CD4-positive, CD25-positive, alpha-beta regulatory T cell (primary cell): ENCODE measurements around the gene MAP2K3. TPM values are rescaled to one million over a fixed set of nuclear protein-coding genes. Genes with fewer than 3 reads are reported as not detected.
"Not testable (repeated sequence)": the region's sequence is repeated elsewhere in the genome, so short reads cannot be mapped to it uniquely, and the experiment has no call there.

ENCODE experiments used
- ATAC-seq, 2 donors: fragments of 150-1000 bp; cut with Tn5 transposase; one replicate each; pipeline ENCODE4 v1.10.0; 2021; ENCODE audit warnings: low read depth in 2 of 2, moderate number of reproducible peaks in 2 of 2, moderate library complexity in 1 of 2
- DNase-seq, 3 donors: peaks; one replicate each; pipeline versions ENCODE4 v3.0.0 to v3.0.0-alpha.2; 2012 to 2022; ENCODE audit warnings: mixed read lengths in 1 of 3
- H3K27ac ChIP-seq: one replicate; pipeline ENCODE4 v1.7.0; 2013; ENCODE audit warnings: mild to moderate bottlenecking, low read length; ENCODE audit not compliant: insufficient read depth, poor library complexity, severe bottlenecking
- H3K27me3 ChIP-seq: one replicate; pipeline ENCODE4 v1.7.0; 2013; ENCODE audit warnings: low read length; ENCODE audit not compliant: control insufficient read depth, insufficient read depth
- H3K36me3 ChIP-seq: one replicate; pipeline ENCODE4 v1.7.0; 2013; ENCODE audit warnings: mild to moderate bottlenecking, low read length, moderate library complexity; ENCODE audit not compliant: control insufficient read depth, insufficient read depth
- H3K4me1 ChIP-seq: 2 replicates; pipeline ENCODE4 v1.7.0; 2013; ENCODE audit warnings: mild to moderate bottlenecking, low read length; ENCODE audit not compliant: insufficient read depth, control insufficient read depth, poor library complexity, severe bottlenecking
- H3K4me3 ChIP-seq: one replicate; pipeline ENCODE4 v1.7.0; 2013; ENCODE audit warnings: low read depth, mild to moderate bottlenecking, low read length, moderate library complexity
- H3K9me3 ChIP-seq, 2 experiments: 1 replicate in 1 of 2; 2 replicates in 1 of 2; pipeline ENCODE4 v1.7.0; 2013; ENCODE audit warnings: low read length in 2 of 2, mild to moderate bottlenecking in 1 of 2, moderate library complexity in 1 of 2; ENCODE audit not compliant: control insufficient read depth in 2 of 2
- H3K27ac Mint-ChIP-seq, 3 donors: one replicate each; pipeline ENCODE4 v1.8.0; 2020 to 2022; ENCODE audit warnings: mild to moderate bottlenecking in 3 of 3, mixed read lengths in 3 of 3, moderate library complexity in 2 of 3
- H3K27me3 Mint-ChIP-seq: one replicate; pipeline ENCODE4 v1.8.0; 2022; ENCODE audit warnings: mild to moderate bottlenecking, mixed read lengths
- H3K36me3 Mint-ChIP-seq: one replicate; pipeline ENCODE4 v1.8.0; 2020; ENCODE audit warnings: mixed read lengths
- H3K4me1 Mint-ChIP-seq, 4 donors: one replicate each; pipeline ENCODE4 v1.8.0; 2020 to 2022; ENCODE audit warnings: mixed read lengths in 4 of 4, mild to moderate bottlenecking in 1 of 4
- H3K4me3 Mint-ChIP-seq, 4 donors: one replicate each; pipeline ENCODE4 v1.8.0; 2020 to 2022; ENCODE audit warnings: mild to moderate bottlenecking in 4 of 4, mixed read lengths in 4 of 4, moderate library complexity in 3 of 4
- H3K9me3 Mint-ChIP-seq, 7 donors: one replicate each; pipeline ENCODE4 v1.8.0; 2020 to 2022; ENCODE audit warnings: mixed read lengths in 7 of 7, mild to moderate bottlenecking in 3 of 7, moderate library complexity in 2 of 7
- polyA plus RNA-seq, 4 donors: library from polyadenylated mRNA; unstranded; fragments of 300-500 nt; fragmentation: Illumina TruSeq; gene quantifications; one replicate each; pipeline ENCODE4 v1.2.3, GENCODE V29; 2021
- total RNA-seq: library from RNA; stranded (reverse); gene quantifications from one replicate; pipeline ENCODE4 v1.2.3, GENCODE V29; 2022

The MAP2K3 gene
- total and polyA plus RNA-seq, 5 donors from 2014 or later = 63.4 to 71.9 (median 70.6) TPM

DNA sequence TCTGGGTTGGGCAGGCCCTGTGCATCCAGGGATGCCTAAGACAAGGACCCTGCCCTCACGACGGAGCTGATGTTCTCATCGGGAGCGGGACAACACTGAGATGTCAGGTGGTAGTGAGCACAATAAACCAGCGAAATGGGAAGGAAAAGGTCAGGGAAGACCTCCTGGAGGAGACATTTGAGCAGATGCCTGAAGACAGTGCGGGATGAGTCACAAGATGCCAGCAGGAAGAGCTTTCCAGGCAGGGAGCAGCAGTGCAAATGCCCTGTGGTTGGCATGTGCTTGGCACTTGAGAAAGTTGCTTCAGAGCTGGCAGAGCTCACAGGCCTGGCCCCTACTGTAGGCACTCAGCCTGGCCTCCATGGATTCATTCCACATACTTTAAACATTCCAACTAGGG, 63.1 kb downstream of the MAP2K3 start:
- H3K4me1 ChIP-seq, H3K27me3 ChIP-seq, H3K9me3 Mint-ChIP-seq, DNase-seq, H3K4me3 Mint-ChIP-seq, H3K36me3 ChIP-seq, H3K4me3 ChIP-seq, H3K27me3 Mint-ChIP-seq, H3K9me3 ChIP-seq, H3K27ac ChIP-seq, H3K4me1 Mint-ChIP-seq, H3K36me3 Mint-ChIP-seq, ATAC-seq: not testable (repeated sequence)
- H3K27ac Mint-ChIP-seq = peak overlapping the region in 1 of 3 donors; percentile 62

DNA sequence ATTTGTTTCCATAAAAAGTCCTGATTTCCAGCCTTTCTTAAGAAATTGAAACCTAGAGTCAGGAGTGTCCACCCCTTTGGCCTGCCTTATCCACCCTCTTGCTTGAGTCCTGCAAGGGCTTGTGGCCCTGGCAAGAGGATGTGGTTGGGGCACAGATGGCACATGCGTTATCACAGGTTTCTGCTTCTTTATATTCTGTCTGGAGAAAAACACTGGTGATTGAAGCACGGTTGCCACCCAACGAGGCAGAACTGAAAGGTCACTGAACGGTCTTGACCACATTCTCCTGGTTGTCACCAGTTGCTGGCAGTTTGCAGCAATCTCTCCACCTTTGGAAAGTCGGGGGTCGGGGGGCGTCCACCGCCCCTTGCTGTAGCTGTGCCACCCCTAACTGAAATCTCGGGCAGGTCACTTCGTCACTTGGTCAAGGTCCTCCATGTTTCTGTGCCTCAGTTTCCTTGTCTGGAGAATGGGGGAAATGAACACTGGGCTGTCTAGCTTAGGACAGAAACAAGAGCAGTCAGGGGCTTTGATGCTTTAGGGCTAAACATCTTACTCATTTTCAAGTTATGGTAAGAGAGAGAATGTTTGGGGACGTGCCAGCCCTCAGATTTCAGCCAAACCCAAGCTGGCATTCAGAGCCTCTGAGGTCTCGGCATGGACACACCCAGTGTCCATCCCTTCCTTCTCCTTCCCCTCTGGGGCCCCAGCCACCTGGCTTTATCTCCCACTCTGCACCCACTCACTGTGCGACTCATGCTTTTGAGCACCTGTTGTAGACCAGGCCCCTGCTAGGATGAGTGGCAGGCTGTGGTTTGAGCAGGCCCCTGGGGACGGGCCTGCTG, 63.8 kb downstream of the MAP2K3 start:
- not testable (repeated sequence) for H3K36me3 Mint-ChIP-seq, H3K9me3 Mint-ChIP-seq, H3K4me3 Mint-ChIP-seq, H3K4me3 ChIP-seq, H3K4me1 Mint-ChIP-seq, H3K36me3 ChIP-seq, H3K27me3 Mint-ChIP-seq, H3K4me1 ChIP-seq, H3K27ac ChIP-seq, H3K27me3 ChIP-seq, H3K9me3 ChIP-seq, DNase-seq
- H3K27ac Mint-ChIP-seq = peak overlapping the region in 1 of 3 donors; percentile 51
- ATAC-seq = peak in 1 of 2 donors; percentile 11

DNA sequence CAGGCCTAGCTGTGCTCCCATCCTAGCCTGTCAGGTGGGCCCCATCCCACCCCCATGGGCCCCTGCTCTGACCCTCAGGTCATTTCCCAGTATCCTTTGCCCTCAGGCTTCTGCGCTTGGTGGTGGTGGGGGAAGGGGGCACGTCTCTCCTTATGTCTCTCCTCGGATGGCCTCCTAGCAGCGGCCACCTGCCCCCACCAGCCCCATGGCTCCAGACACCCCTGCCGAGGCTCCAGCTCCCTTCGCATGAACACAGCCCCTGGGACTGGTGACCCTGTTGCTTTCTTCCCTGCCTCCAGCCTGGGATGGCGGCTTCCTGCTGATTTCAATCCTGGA, 64.4 kb downstream of the MAP2K3 start:
- not testable (repeated sequence) for H3K27me3 ChIP-seq, H3K27ac Mint-ChIP-seq, DNase-seq, H3K9me3 ChIP-seq, H3K4me1 Mint-ChIP-seq, H3K36me3 ChIP-seq, H3K4me3 Mint-ChIP-seq, H3K4me1 ChIP-seq, H3K27me3 Mint-ChIP-seq, H3K9me3 Mint-ChIP-seq, H3K4me3 ChIP-seq, ATAC-seq, H3K27ac ChIP-seq, H3K36me3 Mint-ChIP-seq

DNA sequence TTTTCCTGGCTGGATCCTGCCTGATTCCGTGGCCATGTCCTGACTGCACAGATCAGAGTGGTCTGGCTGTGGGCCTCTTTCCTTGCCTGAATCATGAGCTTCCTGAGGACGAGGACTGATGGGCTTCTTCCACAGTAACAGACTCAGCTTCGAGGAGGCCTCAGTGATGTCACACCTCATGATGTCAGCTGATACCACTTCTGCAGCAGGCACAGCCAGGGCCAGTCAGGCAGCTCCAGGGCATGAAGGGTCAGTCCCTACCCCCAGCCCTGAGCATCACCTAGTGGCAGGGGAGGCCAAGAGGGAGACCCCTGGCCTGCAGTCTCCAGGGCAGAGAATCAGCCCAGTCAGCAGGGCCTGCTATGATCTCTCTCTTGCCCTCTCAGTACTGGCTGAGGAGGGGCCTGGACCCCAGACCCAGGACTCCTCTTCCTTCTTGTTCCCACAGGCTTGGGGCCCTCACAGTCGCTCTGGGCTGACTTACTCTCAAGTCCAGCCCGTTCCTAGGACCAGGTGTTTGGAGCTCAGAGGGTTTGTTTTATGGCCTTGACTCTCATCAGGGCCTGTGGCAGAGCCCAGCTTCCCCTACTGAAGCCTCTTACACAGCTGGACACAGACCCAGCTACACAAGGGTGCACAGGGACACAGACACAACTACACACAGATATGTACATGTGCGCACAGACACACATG, 65.0 kb downstream of the MAP2K3 start:
- not testable (repeated sequence) for DNase-seq, H3K27ac Mint-ChIP-seq, H3K4me1 ChIP-seq, H3K9me3 ChIP-seq, H3K27me3 Mint-ChIP-seq, H3K4me3 ChIP-seq, H3K36me3 Mint-ChIP-seq, H3K27me3 ChIP-seq, H3K27ac ChIP-seq, H3K4me3 Mint-ChIP-seq, ATAC-seq, H3K4me1 Mint-ChIP-seq, H3K36me3 ChIP-seq, H3K9me3 Mint-ChIP-seq

DNA sequence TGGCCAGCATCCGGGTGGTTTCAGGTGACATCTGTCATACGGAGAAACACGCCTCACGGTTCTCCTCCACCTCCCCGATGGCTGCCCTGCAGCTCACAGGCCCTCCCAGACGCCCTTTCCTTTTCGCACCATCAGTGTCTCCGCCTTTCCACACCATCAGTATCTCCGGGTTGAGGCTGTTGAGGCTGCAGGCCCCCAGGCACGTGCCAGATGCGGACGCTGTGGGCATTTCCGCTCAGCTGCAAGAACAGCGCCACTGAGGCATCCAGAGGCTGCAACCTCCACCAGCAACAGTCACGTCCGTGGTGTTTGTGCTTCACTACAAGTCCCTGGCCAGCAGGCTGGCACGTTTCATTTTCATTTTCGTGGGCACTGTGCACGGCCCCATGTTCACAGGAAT, 66.0 kb downstream of the MAP2K3 start:
- not testable (repeated sequence) for H3K9me3 Mint-ChIP-seq, ATAC-seq

DNA sequence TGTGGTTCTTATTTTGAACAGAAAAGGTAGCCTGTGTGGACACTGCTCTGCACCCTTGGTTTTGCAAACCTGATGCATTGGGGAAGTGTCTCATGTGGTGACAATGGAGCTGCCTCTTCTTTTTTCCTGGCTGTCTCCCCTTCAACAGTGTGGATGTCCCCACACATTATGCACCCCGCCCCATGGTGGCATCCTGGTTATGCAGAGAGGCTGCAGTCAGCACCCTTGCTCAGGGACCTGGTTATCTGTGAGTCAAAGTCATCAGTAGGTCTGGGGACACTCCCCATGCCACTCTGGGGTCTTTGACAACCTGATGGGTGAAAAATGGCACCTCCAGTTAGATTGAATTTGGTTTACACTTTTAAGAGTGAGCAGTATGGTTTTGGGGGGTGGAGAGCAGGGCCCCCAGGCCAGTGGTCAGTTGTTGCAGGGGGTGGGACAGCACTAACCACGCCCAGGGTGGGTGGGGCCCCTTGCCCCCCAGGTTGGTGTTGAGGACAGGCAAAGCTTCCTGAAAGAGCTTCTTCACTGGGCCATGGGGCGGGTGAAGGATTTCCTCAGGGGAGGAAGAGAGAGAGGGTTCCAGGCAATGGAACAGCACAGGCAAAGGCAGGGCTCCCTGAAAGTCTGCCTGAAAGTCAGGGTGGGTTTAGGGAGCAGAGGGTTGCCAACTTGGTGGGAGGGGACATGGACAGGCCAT, 67.0 kb downstream of the MAP2K3 start:
- Mint-ChIP-seq H3K36me3 (no peaks in the 10 kb centered on the region), H3K4me1 (peaks cover 0 to 4% (median 1%) of the 10 kb centered on the region in 4 donors), H3K27ac (peak overlapping the region in 1 of 3 donors; percentile 32), H3K27me3 (no peaks in the 10 kb centered on the region), H3K4me3 (no peak overlapping the region), H3K9me3 (peaks cover 0 to 2% (median 0%) of the 10 kb centered on the region in 7 donors)
- Histone ChIP-seq H3K4me1 (no peaks in the 10 kb centered on the region), H3K9me3 (no peaks in the 10 kb centered on the region), H3K36me3 (no peaks in the 10 kb centered on the region), H3K27me3 (no peaks in the 10 kb centered on the region), H3K27ac (no peak overlapping the region), H3K4me3 (no peak overlapping the region)
- DNase-seq = no peak
- ATAC-seq = no peak

More for the DNA sequence above, 66.0 kb downstream of the MAP2K3 start:
- H3K27ac ChIP-seq, H3K36me3 ChIP-seq, H3K4me3 ChIP-seq, H3K4me3 Mint-ChIP-seq, H3K27me3 Mint-ChIP-seq, H3K27ac Mint-ChIP-seq, H3K36me3 Mint-ChIP-seq, H3K4me1 Mint-ChIP-seq, H3K4me1 ChIP-seq, DNase-seq, H3K9me3 ChIP-seq, H3K27me3 ChIP-seq: not testable (repeated sequence)

DNA sequence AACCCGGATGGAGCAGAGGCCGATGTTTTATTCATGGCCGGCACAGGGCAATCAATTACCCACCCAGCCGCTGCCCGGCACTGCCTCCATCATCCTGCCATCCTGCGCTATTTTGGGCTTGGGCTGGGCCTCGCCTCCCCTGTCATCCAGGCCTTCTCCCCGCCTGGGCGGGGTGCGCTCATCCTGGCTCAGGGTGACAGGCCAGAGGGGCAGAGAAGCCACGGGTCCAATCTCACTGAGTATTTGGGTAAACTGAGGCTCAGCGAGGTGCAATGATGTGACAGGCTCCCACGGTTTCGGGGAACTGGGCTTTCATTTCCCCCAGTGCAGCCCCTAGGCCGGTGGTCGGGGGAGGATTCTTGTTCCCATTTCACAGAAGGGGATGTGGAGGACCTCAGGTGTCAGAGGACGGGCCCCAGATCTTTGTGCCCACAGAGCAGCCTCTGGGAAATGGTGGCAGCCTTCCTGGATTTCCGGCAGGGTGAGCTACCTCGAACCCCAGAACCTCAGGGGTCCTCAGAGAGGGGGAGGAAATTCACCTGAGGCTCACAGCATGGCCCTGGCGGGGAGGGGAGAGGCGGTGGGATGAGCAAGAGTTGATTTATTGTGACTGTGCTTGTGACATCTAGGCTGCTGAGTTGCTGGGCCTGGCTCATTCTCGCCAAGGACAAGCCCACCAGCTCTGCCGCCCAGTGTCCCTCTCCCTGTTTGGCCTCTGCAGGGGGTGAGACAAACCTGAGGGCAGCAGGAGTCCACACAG, 67.9 kb downstream of the MAP2K3 start:
- Histone ChIP-seq H3K27ac (no peak overlapping the region), H3K4me1 (no peaks in the 10 kb centered on the region), H3K4me3 (no peak overlapping the region), H3K27me3 (no peaks in the 10 kb centered on the region), H3K36me3 (no peaks in the 10 kb centered on the region), H3K9me3 (no peaks in the 10 kb centered on the region)
- Mint-ChIP-seq H3K27ac (no peak overlapping the region), H3K4me1 (peaks cover 0 to 4% (median 1%) of the 10 kb centered on the region in 4 donors), H3K9me3 (peaks cover 0 to 2% (median 0%) of the 10 kb centered on the region in 7 donors), H3K4me3 (no peak overlapping the region), H3K27me3 (no peaks in the 10 kb centered on the region), H3K36me3 (no peaks in the 10 kb centered on the region)
- DNase-seq (no peak), ATAC-seq (no peak)
